Subcutaneous adipose tissue (tissue), 4 donors: ENCODE results near the gene POLR3GL. TPM values are rescaled to one million over a fixed set of nuclear protein-coding genes. Genes with fewer than 3 reads are reported as not detected.

ENCODE experiments used
- CTCF ChIP-seq: fragments of 450-650 bp; IDR thresholded peaks from one replicate; pipeline ENCODE4 v1.5.1; 2016; ENCODE audit warnings: low read depth, mild to moderate bottlenecking, control low read depth, antibody characterized with exemption, moderate library complexity
- total RNA-seq, 4 donors: library from RNA; depleted of rRNA; stranded (reverse); fragments of >200 nt; gene quantifications; one replicate each; pipeline ENCODE4 v1.1.0, GENCODE V29; 2016

Gene POLR3GL
- total RNA-seq, 4 donors from 2014 or later, result 19.6 to 39.9 (median 32.8) TPM

GRCh38 chr1:146001709-146002108 is 37.2 kb downstream of the POLR3GL start:
- TF ChIP-seq CTCF, result no peak

GRCh38 chr1:146007489-146008133 is 43.1 kb downstream of the POLR3GL start:
- TF ChIP-seq CTCF, result no peak

GRCh38 chr1:146010126-146010738 is 45.7 kb downstream of the POLR3GL start:
- no peak for TF ChIP-seq CTCF

- TF ChIP-seq CTCF, result no peak
Measured at GRCh38 chr1:146012703-146013558, 48.4 kb downstream of the POLR3GL start.

GRCh38 chr1:146013559-146013922 is 49.1 kb downstream of the POLR3GL start:
- TF ChIP-seq CTCF, result no peak

GRCh38 chr1:146016891-146017290 is 52.4 kb downstream of the POLR3GL start:
- TF ChIP-seq CTCF, result no peak
